Panc1 (cell line): ENCODE results near the gene ANKRD40. TPM values are rescaled to one million over a fixed set of nuclear protein-coding genes. Genes with fewer than 3 reads are reported as not detected.

Experiments used
- ATAC-seq: fragments of 200-7000 bp; cut with Tn5 transposase; 2 replicates; pipeline ENCODE4 v1.9.1; 2020; ENCODE audit warnings: mild to moderate bottlenecking, moderate library complexity
- BruUV-seq: library from RNA; stranded (reverse); fragments of 400-500 nt; replicated peaks from 2 replicates; lab custom pipeline; 2021; lab: Mats Ljungman, UMichigan
- CTCF ChIA-PET: fragments of 300-600 bp; sonication (Branson Sonifier 250); formaldehyde crosslinking; loops from one replicate; lab custom pipeline; 2022; ENCODE audit warnings: antibody characterized with exemption; lab: Charles Lee
- POLR2A ChIA-PET: fragments of 300-600 bp; sonication (Branson Sonifier 250); formaldehyde crosslinking; loops from one replicate; lab custom pipeline; 2022; ENCODE audit warnings: antibody characterized with exemption; lab: Charles Lee
- DNase-seq: peaks from one replicate; pipeline ENCODE4 v3.0.0-alpha.2; 2010; ENCODE audit warnings: low read depth, low spot score
- H3K27ac ChIP-seq: 2 replicates; pipeline ENCODE4 v1.5.1; 2011; ENCODE audit warnings: mild to moderate bottlenecking, low read length, inconsistent platforms
- H3K27me3 ChIP-seq: fragments of 200-500 bp; sonication (Bioruptor generic); 2 replicates; pipeline ENCODE4 v1.6.0; 2014; ENCODE audit warnings: low read length, inconsistent platforms; ENCODE audit not compliant: control insufficient read depth, insufficient read depth
- H3K36me3 ChIP-seq: fragments of 200-500 bp; sonication (Bioruptor generic); 2 replicates; pipeline ENCODE4 v1.5.1; 2014; ENCODE audit warnings: inconsistent platforms, mild to moderate bottlenecking, low read length, moderate library complexity; ENCODE audit not compliant: control insufficient read depth, insufficient read depth
- H3K4me1 ChIP-seq: 2 replicates; pipeline ENCODE4 v1.5.1; 2011; ENCODE audit warnings: inconsistent platforms, mild to moderate bottlenecking, low read length, moderate library complexity; ENCODE audit not compliant: control insufficient read depth, insufficient read depth
- H3K4me3 ChIP-seq, 2 experiments: 2 replicates each; pipeline ENCODE4 v1.5.1; 2011 to 2012; ENCODE audit warnings: low read depth in 2 of 2, low read length in 2 of 2, mild to moderate bottlenecking in 2 of 2, inconsistent platforms in 1 of 2, moderate library complexity in 1 of 2
- H3K9me3 ChIP-seq: fragments of 200-500 bp; sonication (Bioruptor generic); 2 replicates; pipeline ENCODE4 v1.5.1; 2014; ENCODE audit warnings: low read depth, mild to moderate bottlenecking, inconsistent platforms, low read length, moderate library complexity; ENCODE audit not compliant: control insufficient read depth, insufficient read depth
- CTCF ChIP-seq: fragments of 450-650 bp; IDR thresholded peaks from 2 replicates; pipeline ENCODE4 v1.5.1; 2017; ENCODE audit warnings: mild to moderate bottlenecking
- POLR2AphosphoS5 ChIP-seq: IDR thresholded peaks from 2 replicates; pipeline ENCODE4 v1.6.1; 2012; ENCODE audit warnings: mild to moderate bottlenecking, low read depth, low read length, moderate library complexity
- REST ChIP-seq, 2 experiments: IDR thresholded peaks; 2 replicates each; pipeline ENCODE4 v1.6.1; 2011 to 2012; ENCODE audit warnings: low read depth in 2 of 2, control low read depth in 1 of 2, low read length in 1 of 2, mild to moderate bottlenecking in 1 of 2, moderate library complexity in 1 of 2; ENCODE audit not compliant: insufficient read depth in 1 of 2
- SIN3A ChIP-seq: IDR thresholded peaks from 2 replicates; pipeline ENCODE4 v1.6.1; 2012; ENCODE audit warnings: low read depth, mild to moderate bottlenecking, low read length, moderate library complexity, borderline replicate concordance; ENCODE audit not compliant: insufficient read depth
- TCF7L2 ChIP-seq: IDR thresholded peaks from 2 replicates; pipeline ENCODE4 v1.6.1; 2011; ENCODE audit warnings: mild to moderate bottlenecking, low read depth, low read length, inconsistent platforms
- in situ Hi-C: cut with HindIII; loops from 2 replicates; pipeline ENCODE4 v1.10.0; 2016; ENCODE audit warnings: low sequenced_read_pairs, low pct_unique_long_range_greater_than_20kb
- intact Hi-C: fragments of 100-400 bp; cut with micrococcal nuclease; formaldehyde crosslinking; loops from one replicate; pipeline ENCODE4 v1.10.0; 2022; ENCODE audit not compliant: unreplicated experiment
- total RNA-seq: library from RNA; stranded (reverse); gene quantifications from one replicate; pipeline ENCODE4 v1.2.1, GENCODE V29; 2021; ENCODE audit not compliant: unreplicated experiment

ANKRD40 gene
- total RNA-seq, 1 experiment from 2014 or later, result 57.2 TPM

GRCh38 chr17:50690887-50691549 lies 16.7 kb downstream of the ANKRD40 start:
- Histone ChIP-seq H3K4me3 (no peak overlapping the region), H3K9me3 (no peaks in the 10 kb centered on the region), H3K27me3 (no peaks in the 10 kb centered on the region), H3K27ac (peak overlapping the region; percentile 29), H3K36me3 (peaks cover 8% of the 10 kb centered on the region), H3K4me1 (peaks cover 80% of the 10 kb centered on the region)
- CTCF ChIA-PET, result interaction anchor here (0.6 to 0.8 kb wide), 2 partner anchors 68 to 83 kb away, joined by 3 to 13 read pairs; no protein-coding TSS in a partner anchor
- TSS peak; percentile 89 for BruUV-seq
- intact Hi-C loops (loop anchor here (5.0 kb wide), 1 partner anchor 209 kb away; no protein-coding TSS in a partner anchor), in situ Hi-C loops (no loop called here)
- POLR2A ChIA-PET, result interaction anchor here (0.6 kb wide), 2 partner anchors 60 to 175 kb away, joined by 3 to 4 read pairs; no protein-coding TSS in a partner anchor
- no peak for ATAC-seq
- no peak for DNase-seq
- TF ChIP-seq CTCF (no peak), REST (IDR thresholded peaks at IDR 0.05; ENCODE audit: insufficient read depth in 1 of 2, low read depth in 2 of 2, low read length in 1 of 2) (no peak), POLR2AphosphoS5 (no peak)

- Histone ChIP-seq H3K27ac (peak overlapping the region; percentile 29), H3K27me3 (no peaks in the 10 kb centered on the region), H3K36me3 (peaks cover 7% of the 10 kb centered on the region), H3K4me3 (no peak overlapping the region), H3K4me1 (peaks cover 81% of the 10 kb centered on the region), H3K9me3 (no peaks in the 10 kb centered on the region)
- intact Hi-C loops (loop anchor here (5.0 kb wide), 1 partner anchor 208 kb away; no protein-coding TSS in a partner anchor), in situ Hi-C loops (no loop called here)
- no peak for TF ChIP-seq CTCF
- TF ChIP-seq POLR2AphosphoS5, result no peak
- TF ChIP-seq REST (IDR thresholded peaks at IDR 0.05; ENCODE audit: insufficient read depth in 1 of 2, low read depth in 2 of 2, low read length in 1 of 2), result no peak
- no peak for TF ChIP-seq SIN3A
- no peak for TF ChIP-seq TCF7L2
- BruUV-seq, result no TSS peak
- ChIA-PET CTCF (no interaction called here), POLR2A (no interaction called here)
- DNase-seq, result no peak
- peak; percentile 31 for ATAC-seq
These were observed 17.5 kb downstream of the ANKRD40 start for GRCh38 chr17:50689956-50690886.
